Glutamatergic neuron (in vitro differentiated cells): ENCODE data around the gene DYNC2H1. TPM values are rescaled to one million over a fixed set of nuclear protein-coding genes. Genes with fewer than 3 reads are reported as not detected.

ENCODE experiments used
- DNase-seq: peaks from one replicate; pipeline ENCODE4 v3.0.0; 2022
- H3K27ac Mint-ChIP-seq: one replicate; pipeline ENCODE4 v1.8.0; 2020; ENCODE audit warnings: mild to moderate bottlenecking, mixed read lengths, inconsistent platforms; ENCODE audit not compliant: unreplicated experiment
- H3K27me3 Mint-ChIP-seq: one replicate; pipeline ENCODE4 v1.8.0; 2020; ENCODE audit warnings: mild to moderate bottlenecking, moderate library complexity, mixed read lengths, inconsistent platforms; ENCODE audit not compliant: unreplicated experiment
- H3K36me3 Mint-ChIP-seq: one replicate; pipeline ENCODE4 v1.8.0; 2020; ENCODE audit warnings: mild to moderate bottlenecking, mixed read lengths, inconsistent platforms; ENCODE audit not compliant: unreplicated experiment
- H3K4me1 Mint-ChIP-seq: one replicate; pipeline ENCODE4 v1.8.0; 2020; ENCODE audit warnings: mild to moderate bottlenecking, low read depth, mixed read lengths, inconsistent platforms; ENCODE audit not compliant: unreplicated experiment
- H3K4me3 Mint-ChIP-seq: one replicate; pipeline ENCODE4 v1.8.0; 2020; ENCODE audit warnings: mild to moderate bottlenecking, mixed read lengths, inconsistent platforms; ENCODE audit not compliant: unreplicated experiment
- H3K9me3 Mint-ChIP-seq: one replicate; pipeline ENCODE4 v1.8.0; 2020; ENCODE audit warnings: mild to moderate bottlenecking, moderate library complexity, mixed read lengths, inconsistent platforms; ENCODE audit not compliant: unreplicated experiment
- CTCF ChIP-seq: fragments of 200-600 bp; sonication (generic); IDR thresholded peaks from one replicate; pipeline ENCODE4 v1.5.0; 2021; ENCODE audit not compliant: partially characterized antibody, unreplicated experiment
- total RNA-seq: library from RNA; stranded (reverse); fragmentation: NEBNext Ultra II Directional; extraction: Animal tissue kit (Norgen Biotek cat#: 25700); gene quantifications from one replicate; pipeline ENCODE4 v1.2.1, GENCODE V29; 2021; ENCODE audit not compliant: unreplicated experiment

Gene DYNC2H1
- total RNA-seq, 1 donor from 2014 or later = 9.7 TPM

- H3K36me3 Mint-ChIP-seq = no peaks in the 10 kb centered on the region
- DNase-seq = no peak
- H3K4me1 Mint-ChIP-seq = peaks cover 5% of the 10 kb centered on the region
- H3K27ac Mint-ChIP-seq = no peak overlapping the region
- no peaks in the 10 kb centered on the region for H3K27me3 Mint-ChIP-seq
- no peak overlapping the region for H3K4me3 Mint-ChIP-seq
- no peaks in the 10 kb centered on the region for H3K9me3 Mint-ChIP-seq
- no peak for TF ChIP-seq CTCF
Observed at GRCh38 chr11:103349595-103349994, 240.4 kb downstream of the DYNC2H1 start.

- Mint-ChIP-seq H3K27me3 (no peaks in the 10 kb centered on the region), H3K36me3 (no peaks in the 10 kb centered on the region), H3K4me1 (peaks cover 5% of the 10 kb centered on the region), H3K9me3 (no peaks in the 10 kb centered on the region), H3K4me3 (no peak overlapping the region), H3K27ac (no peak overlapping the region)
- no peak for TF ChIP-seq CTCF
- DNase-seq = no peak
Observed at GRCh38 chr11:103354656-103355055, 245.4 kb downstream of the DYNC2H1 start.

GRCh38 chr11:103358251-103358650 lies 249.0 kb downstream of the DYNC2H1 start:
- no peak overlapping the region for H3K4me3 Mint-ChIP-seq
- H3K36me3 Mint-ChIP-seq = no peaks in the 10 kb centered on the region
- no peak overlapping the region for H3K27ac Mint-ChIP-seq
- no peak for TF ChIP-seq CTCF
- no peaks in the 10 kb centered on the region for H3K27me3 Mint-ChIP-seq
- no peaks in the 10 kb centered on the region for H3K9me3 Mint-ChIP-seq
- no peak for DNase-seq
- H3K4me1 Mint-ChIP-seq = peaks cover 2% of the 10 kb centered on the region

- DNase-seq = no peak
- no peak overlapping the region for H3K27ac Mint-ChIP-seq
- H3K4me1 Mint-ChIP-seq = peaks cover 2% of the 10 kb centered on the region
- TF ChIP-seq CTCF = no peak
- no peak overlapping the region for H3K4me3 Mint-ChIP-seq
- no peaks in the 10 kb centered on the region for H3K36me3 Mint-ChIP-seq
- H3K9me3 Mint-ChIP-seq = no peaks in the 10 kb centered on the region
- no peaks in the 10 kb centered on the region for H3K27me3 Mint-ChIP-seq
Observed at GRCh38 chr11:103359216-103359615, 250.0 kb downstream of the DYNC2H1 start.

- no peaks in the 10 kb centered on the region for H3K27me3 Mint-ChIP-seq
- no peak for DNase-seq
- no peak for TF ChIP-seq CTCF
- no peak overlapping the region for H3K27ac Mint-ChIP-seq
- H3K4me3 Mint-ChIP-seq = no peak overlapping the region
- no peaks in the 10 kb centered on the region for H3K36me3 Mint-ChIP-seq
- no peaks in the 10 kb centered on the region for H3K9me3 Mint-ChIP-seq
- H3K4me1 Mint-ChIP-seq = peaks cover 2% of the 10 kb centered on the region
Observed at GRCh38 chr11:103364687-103365086, 255.5 kb downstream of the DYNC2H1 start.
